Caco-2 (cell line): ENCODE measurements around the gene SCRN1. TPM values are rescaled to one million over a fixed set of nuclear protein-coding genes. Genes with fewer than 3 reads are reported as not detected.

Source experiments
- BruUV-seq: library from RNA; stranded (reverse); fragments of 400-500 nt; replicated peaks from 2 replicates; lab custom pipeline; 2021; lab: Mats Ljungman, UMichigan
- CTCF ChIA-PET: fragments of 300-600 bp; sonication (Branson Sonifier 250); formaldehyde crosslinking; loops from one replicate; lab custom pipeline; 2022; ENCODE audit warnings: antibody characterized with exemption; lab: Charles Lee
- POLR2A ChIA-PET: fragments of 300-600 bp; sonication (Branson Sonifier 250); formaldehyde crosslinking; loops from one replicate; lab custom pipeline; 2022; ENCODE audit warnings: antibody characterized with exemption; lab: Charles Lee
- DNase-seq, 2 experiments: peaks; one replicate each; pipeline versions ENCODE4 v3.0.0 to v3.0.0-alpha.2; 2020 to 2022
- H3K27me3 ChIP-seq: replicated peaks from 2 replicates; pipeline ENCODE4 v1.6.0; 2011; ENCODE audit warnings: low read length; ENCODE audit not compliant: control insufficient read depth, insufficient read depth
- H3K36me3 ChIP-seq: 2 replicates; pipeline ENCODE4 v1.5.1; 2011; ENCODE audit warnings: low read length; ENCODE audit not compliant: control insufficient read depth, insufficient read depth
- H3K4me1 ChIP-seq: fragments of 250-450 bp; sonication (Bioruptor Pico); 2 replicates; pipeline ENCODE4 v1.5.1; 2020; ENCODE audit warnings: mild to moderate bottlenecking
- H3K4me3 ChIP-seq: 2 replicates; pipeline ENCODE4 v1.5.1; 2011; ENCODE audit warnings: low read depth, mild to moderate bottlenecking, control low read depth, low read length
- H3K9me3 ChIP-seq: fragments of 250-450 bp; sonication (Bioruptor Pico); 2 replicates; pipeline ENCODE4 v1.5.1; 2020; ENCODE audit warnings: mild to moderate bottlenecking, moderate library complexity
- H3K27ac Mint-ChIP-seq: one replicate; pipeline ENCODE4 v1.8.0; 2022; ENCODE audit warnings: mixed read lengths; ENCODE audit not compliant: unreplicated experiment
- H3K27me3 Mint-ChIP-seq: one replicate; pipeline ENCODE4 v1.8.0; 2022; ENCODE audit warnings: mixed read lengths; ENCODE audit not compliant: insufficient read depth, unreplicated experiment
- H3K36me3 Mint-ChIP-seq: one replicate; pipeline ENCODE4 v1.8.0; 2022; ENCODE audit warnings: mild to moderate bottlenecking, mixed read lengths; ENCODE audit not compliant: insufficient read depth, unreplicated experiment
- H3K4me1 Mint-ChIP-seq: one replicate; pipeline ENCODE4 v1.8.0; 2022; ENCODE audit warnings: low read depth, mixed read lengths; ENCODE audit not compliant: unreplicated experiment
- H3K4me3 Mint-ChIP-seq: one replicate; pipeline ENCODE4 v1.8.0; 2022; ENCODE audit warnings: mild to moderate bottlenecking, moderate library complexity, mixed read lengths; ENCODE audit not compliant: unreplicated experiment
- H3K9me3 Mint-ChIP-seq: one replicate; pipeline ENCODE4 v1.8.0; 2022; ENCODE audit warnings: mixed read lengths; ENCODE audit not compliant: unreplicated experiment
- intact Hi-C: fragments of 100-400 bp; cut with micrococcal nuclease; formaldehyde crosslinking; loops from one replicate; pipeline ENCODE4 v1.10.0; 2022; ENCODE audit not compliant: unreplicated experiment
- total RNA-seq: library from RNA; stranded (reverse); gene quantifications from 2 replicates; pipeline ENCODE4 v1.2.3, GENCODE V29; 2022
- TF ChIP-seq, protein P1 (sequence below), 2 experiments: fragments of 200-600 bp in 1 of 2; IDR thresholded peaks; 1 replicate in 1 of 2; 2 replicates in 1 of 2; pipeline versions ENCODE4 v1.5.1 to v1.8.0; 2011 to 2022; ENCODE audit warnings: antibody characterized with exemption in 1 of 2, control low read depth in 1 of 2, inconsistent platforms in 1 of 2, low read depth in 1 of 2, low read length in 1 of 2, mild to moderate bottlenecking in 1 of 2, moderate library complexity in 1 of 2; ENCODE audit not compliant: insufficient read depth in 1 of 2, severe bottlenecking in 1 of 2, unreplicated experiment in 1 of 2

Gene SCRN1
- total RNA-seq, 1 experiment from 2014 or later, result 92.9 TPM

DNA sequence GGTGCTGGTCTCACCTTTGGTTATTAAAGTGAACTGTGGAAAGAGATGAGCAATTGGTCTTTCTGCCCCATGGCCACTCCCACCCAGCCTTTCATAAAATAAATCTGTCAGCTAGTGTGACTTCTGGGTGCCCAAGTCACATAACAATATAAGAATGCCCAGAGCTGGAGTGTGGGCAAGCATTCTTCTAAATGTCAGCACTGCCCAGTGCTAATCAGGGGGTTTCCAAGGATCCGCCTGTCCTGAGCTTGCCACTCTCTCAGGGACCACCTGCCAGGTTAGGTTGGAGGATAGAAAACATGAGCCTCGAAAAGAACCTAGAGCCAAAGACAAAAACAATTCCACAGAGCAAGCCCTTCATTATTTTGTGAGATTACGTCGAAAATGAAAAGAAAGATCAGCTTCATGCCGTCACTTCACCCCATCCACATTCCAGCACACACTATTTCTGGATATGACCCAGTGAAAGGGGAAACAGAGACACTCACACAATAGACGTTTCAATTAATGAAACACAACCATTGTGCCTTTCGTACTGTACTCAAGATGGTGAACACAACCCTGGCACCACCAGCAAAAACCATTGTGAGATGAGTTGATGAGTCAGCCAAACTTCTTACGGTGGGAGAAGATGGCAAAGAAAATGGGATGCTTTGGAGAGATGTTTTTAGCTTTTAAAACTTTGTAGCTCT, 30.8 kb downstream of the SCRN1 start:
- peaks cover 54% of the 10 kb centered on the region for H3K36me3 Mint-ChIP-seq
- no peaks in the 10 kb centered on the region for H3K27me3 Mint-ChIP-seq
- H3K9me3 Mint-ChIP-seq, result no peaks in the 10 kb centered on the region
- H3K4me3 ChIP-seq, result no peak overlapping the region
- intact Hi-C loops, result no loop called here
- ChIA-PET POLR2A (no interaction called here), CTCF (no interaction called here)
- no peaks in the 10 kb centered on the region for H3K4me1 Mint-ChIP-seq
- no peak overlapping the region for H3K4me3 Mint-ChIP-seq
- no peaks in the 10 kb centered on the region for H3K4me1 ChIP-seq
- TF ChIP-seq, protein P1, sequence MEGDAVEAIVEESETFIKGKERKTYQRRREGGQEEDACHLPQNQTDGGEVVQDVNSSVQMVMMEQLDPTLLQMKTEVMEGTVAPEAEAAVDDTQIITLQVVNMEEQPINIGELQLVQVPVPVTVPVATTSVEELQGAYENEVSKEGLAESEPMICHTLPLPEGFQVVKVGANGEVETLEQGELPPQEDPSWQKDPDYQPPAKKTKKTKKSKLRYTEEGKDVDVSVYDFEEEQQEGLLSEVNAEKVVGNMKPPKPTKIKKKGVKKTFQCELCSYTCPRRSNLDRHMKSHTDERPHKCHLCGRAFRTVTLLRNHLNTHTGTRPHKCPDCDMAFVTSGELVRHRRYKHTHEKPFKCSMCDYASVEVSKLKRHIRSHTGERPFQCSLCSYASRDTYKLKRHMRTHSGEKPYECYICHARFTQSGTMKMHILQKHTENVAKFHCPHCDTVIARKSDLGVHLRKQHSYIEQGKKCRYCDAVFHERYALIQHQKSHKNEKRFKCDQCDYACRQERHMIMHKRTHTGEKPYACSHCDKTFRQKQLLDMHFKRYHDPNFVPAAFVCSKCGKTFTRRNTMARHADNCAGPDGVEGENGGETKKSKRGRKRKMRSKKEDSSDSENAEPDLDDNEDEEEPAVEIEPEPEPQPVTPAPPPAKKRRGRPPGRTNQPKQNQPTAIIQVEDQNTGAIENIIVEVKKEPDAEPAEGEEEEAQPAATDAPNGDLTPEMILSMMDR (IDR thresholded peaks at IDR 0.05; ENCODE audit: insufficient read depth in 1 of 2, low read depth in 1 of 2, low read length in 1 of 2, severe bottlenecking in 1 of 2, unreplicated experiment in 1 of 2), result no peak
- no peaks in the 10 kb centered on the region for H3K27me3 ChIP-seq
- DNase-seq, result no peak
- no TSS peak for BruUV-seq
- peak overlapping the region; percentile 13 for H3K27ac Mint-ChIP-seq
- H3K36me3 ChIP-seq, result peaks cover 3% of the 10 kb centered on the region
- H3K9me3 ChIP-seq, result no peaks in the 10 kb centered on the region

DNA sequence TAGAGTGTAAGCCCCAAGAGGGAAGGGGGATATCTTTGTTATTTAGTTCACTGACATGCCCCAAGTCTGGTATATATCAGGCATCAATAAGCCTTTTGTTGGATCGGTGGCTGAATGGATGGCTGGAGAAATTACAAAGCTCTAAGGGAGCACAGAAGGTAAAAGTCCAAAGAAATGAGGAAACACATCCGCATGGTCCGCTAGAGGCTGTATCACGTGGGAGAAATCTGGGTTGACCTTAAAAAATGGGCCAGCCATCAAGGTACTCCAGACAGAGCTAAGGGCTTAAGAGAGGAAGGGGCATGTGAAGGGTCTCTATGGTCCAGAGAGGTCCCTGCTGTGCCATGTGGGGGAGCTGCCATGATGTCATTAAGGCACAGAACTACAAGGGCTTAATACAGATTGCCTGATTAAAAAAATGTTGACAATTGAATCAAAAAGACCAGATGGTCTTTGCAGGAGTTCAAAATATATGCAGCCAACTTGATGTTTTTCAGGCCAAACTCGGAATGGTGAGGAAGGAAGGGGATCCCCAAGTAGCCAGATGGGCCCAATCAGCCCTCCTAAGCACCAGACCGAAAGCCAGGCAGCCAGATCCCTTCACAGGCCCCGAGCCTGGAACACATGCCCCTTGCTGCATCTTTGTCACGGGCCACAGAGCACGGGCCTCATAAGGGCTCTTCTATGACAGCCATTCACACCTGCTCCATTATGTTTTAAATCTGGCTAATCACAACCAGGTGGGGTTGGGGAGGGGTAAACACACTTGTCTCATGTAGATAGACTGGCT, 31.9 kb downstream of the SCRN1 start:
- Mint-ChIP-seq H3K9me3 (no peaks in the 10 kb centered on the region), H3K4me1 (no peaks in the 10 kb centered on the region), H3K36me3 (peaks cover 65% of the 10 kb centered on the region), H3K27me3 (no peaks in the 10 kb centered on the region), H3K4me3 (no peak overlapping the region), H3K27ac (no peak overlapping the region)
- DNase-seq, result no peak
- H3K9me3 ChIP-seq, result no peaks in the 10 kb centered on the region
- ChIA-PET POLR2A (no interaction called here), CTCF (no interaction called here)
- intact Hi-C loops, result no loop called here
- TF ChIP-seq, protein P1 (IDR thresholded peaks at IDR 0.05; ENCODE audit: insufficient read depth in 1 of 2, low read depth in 1 of 2, low read length in 1 of 2, severe bottlenecking in 1 of 2, unreplicated experiment in 1 of 2), result no peak
- peaks cover 3% of the 10 kb centered on the region for H3K36me3 ChIP-seq
- no peaks in the 10 kb centered on the region for H3K4me1 ChIP-seq
- no peak overlapping the region for H3K4me3 ChIP-seq
- no TSS peak for BruUV-seq
- no peaks in the 10 kb centered on the region for H3K27me3 ChIP-seq

DNA sequence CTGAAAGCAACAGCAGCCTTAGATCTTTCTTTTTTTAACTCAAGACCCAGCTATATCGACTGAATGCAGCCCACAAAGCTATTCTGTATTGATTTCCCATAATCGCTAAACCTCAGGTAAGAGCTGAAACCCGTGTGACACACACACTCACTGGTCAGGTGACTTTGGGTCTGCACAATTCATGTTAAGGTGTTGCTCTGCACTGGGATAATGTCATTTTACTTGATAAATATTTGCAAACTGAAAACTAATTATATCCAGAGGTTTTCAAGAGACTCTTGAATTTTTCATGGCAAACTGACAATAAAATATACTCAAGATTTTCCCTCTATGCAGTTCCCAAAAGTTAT, 33.1 kb downstream of the SCRN1 start:
- intact Hi-C loops, result no loop called here
- H3K27ac Mint-ChIP-seq, result no peak overlapping the region
- no peaks in the 10 kb centered on the region for H3K27me3 Mint-ChIP-seq

More for the DNA sequence above, 33.1 kb downstream of the SCRN1 start:
- Mint-ChIP-seq H3K4me3 (no peak overlapping the region), H3K36me3 (peaks cover 77% of the 10 kb centered on the region), H3K9me3 (no peaks in the 10 kb centered on the region), H3K4me1 (no peaks in the 10 kb centered on the region)
- Histone ChIP-seq H3K4me1 (no peaks in the 10 kb centered on the region), H3K27me3 (no peaks in the 10 kb centered on the region), H3K4me3 (no peak overlapping the region), H3K36me3 (peaks cover 3% of the 10 kb centered on the region), H3K9me3 (no peaks in the 10 kb centered on the region; the same call in 1 of the 2 replicates)
- ChIA-PET CTCF (no interaction called here), POLR2A (no interaction called here)
- BruUV-seq, result no TSS peak
- no peak for DNase-seq
- TF ChIP-seq, protein P1 (IDR thresholded peaks at IDR 0.05; ENCODE audit: insufficient read depth in 1 of 2, low read depth in 1 of 2, low read length in 1 of 2, severe bottlenecking in 1 of 2, unreplicated experiment in 1 of 2), result no peak
